ENCODE data around the gene VSIG10.

DNA sequence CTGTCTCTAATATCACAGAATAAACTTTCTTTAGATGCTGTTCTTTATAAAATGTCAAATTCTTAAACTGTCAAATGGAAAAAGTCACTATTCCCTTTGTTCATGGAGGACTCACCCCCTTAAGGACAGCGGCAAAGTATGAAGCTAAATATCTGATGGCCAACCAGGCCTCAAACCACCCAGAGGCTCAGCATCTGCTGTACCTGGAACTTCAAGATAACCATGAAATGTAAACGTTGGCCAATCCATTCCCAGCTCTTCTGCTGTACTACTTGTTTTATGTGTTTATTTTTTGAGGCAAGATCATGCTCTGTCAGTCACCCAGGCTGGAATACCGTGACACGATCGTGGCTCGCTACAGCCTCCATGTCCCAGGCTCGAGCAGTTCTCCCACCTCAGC, 71.6 kb downstream of the VSIG10 start:
- TF ChIP-seq, protein P1, sequence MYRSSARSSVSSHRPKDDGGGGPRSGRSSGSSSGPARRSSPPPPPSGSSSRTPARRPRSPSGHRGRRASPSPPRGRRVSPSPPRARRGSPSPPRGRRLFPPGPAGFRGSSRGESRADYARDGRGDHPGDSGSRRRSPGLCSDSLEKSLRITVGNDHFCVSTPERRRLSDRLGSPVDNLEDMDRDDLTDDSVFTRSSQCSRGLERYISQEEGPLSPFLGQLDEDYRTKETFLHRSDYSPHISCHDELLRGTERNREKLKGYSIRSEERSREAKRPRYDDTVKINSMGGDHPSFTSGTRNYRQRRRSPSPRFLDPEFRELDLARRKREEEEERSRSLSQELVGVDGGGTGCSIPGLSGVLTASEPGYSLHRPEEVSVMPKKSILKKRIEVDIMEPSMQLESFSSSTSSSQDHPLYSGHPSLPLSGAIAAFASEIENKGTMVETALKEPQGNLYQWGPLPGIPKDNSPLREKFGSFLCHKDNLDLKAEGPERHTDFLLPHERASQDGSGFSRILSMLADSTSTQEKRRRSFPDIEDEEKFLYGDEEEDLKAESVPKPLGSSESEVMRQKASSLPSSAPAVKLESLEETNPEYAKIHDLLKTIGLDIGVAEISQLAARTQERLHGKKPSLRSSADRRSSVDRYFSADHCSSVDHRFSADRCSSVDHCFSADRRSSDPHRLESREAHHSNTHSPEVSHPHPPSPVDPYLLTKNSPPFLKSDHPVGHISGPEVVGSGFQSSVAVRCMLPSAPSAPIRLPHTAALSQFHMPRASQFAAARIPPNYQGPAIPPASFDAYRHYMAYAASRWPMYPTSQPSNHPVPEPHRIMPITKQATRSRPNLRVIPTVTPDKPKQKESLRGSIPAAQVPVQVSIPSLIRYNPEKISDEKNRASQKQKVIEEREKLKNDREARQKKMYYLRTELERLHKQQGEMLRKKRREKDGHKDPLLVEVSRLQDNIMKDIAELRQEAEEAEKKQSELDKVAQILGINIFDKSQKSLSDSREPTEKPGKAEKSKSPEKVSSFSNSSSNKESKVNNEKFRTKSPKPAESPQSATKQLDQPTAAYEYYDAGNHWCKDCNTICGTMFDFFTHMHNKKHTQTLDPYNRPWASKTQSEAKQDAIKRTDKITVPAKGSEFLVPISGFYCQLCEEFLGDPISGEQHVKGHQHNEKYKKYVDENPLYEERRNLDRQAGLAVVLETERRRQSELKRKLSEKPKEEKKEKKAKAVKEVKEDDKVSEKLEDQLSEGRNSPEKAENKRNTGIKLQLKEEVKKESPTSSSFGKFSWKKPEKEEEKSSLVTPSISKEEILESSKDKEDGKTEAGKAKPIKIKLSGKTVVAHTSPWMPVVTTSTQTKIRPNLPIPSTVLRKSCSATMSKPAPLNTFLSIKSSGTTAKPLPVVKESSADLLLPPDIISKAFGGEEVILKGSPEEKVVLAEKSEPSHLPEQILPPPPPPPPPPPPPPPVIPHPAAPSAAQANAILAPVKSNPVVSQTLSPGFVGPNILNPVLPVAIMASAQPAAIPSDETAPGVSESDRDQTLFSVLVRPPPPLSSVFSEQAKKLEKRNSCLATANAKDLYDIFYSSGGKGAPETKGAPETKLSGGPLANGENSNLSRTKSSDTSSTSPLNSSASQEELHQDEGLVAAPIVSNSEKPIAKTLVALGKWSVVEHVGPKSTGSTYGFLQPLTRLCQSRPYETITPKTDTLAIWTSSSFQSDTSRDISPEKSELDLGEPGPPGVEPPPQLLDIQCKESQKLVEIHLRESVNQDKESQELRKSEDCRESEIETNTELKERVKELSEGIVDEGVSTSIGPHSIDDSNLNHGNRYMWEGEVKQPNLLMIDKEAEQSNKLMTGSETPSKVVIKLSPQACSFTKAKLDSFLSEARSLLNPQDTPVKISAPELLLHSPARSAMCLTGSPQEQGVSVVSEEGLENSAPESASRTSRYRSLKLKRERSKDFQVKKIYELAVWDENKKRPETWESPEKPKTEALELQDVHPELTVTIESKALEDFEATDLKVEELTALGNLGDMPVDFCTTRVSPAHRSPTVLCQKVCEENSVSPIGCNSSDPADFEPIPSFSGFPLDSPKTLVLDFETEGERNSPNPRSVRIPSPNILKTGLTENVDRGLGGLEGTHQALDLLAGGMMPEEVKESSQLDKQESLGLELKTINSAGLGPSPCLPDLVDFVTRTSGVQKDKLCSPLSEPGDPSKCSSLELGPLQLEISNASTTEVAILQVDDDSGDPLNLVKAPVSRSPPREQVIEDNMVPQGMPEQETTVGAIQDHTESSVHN (CRISPR knock-in tag; IDR thresholded peaks at IDR 0.05), result no peak
- TF ChIP-seq NFE2L1 (CRISPR knock-in tag; IDR thresholded peaks at IDR 0.05; ENCODE audit: borderline replicate concordance), result no peak
- no peak for TF ChIP-seq TARDBP (CRISPR knock-in tag; IDR thresholded peaks at IDR 0.05)
- TF ChIP-seq, protein P2, sequence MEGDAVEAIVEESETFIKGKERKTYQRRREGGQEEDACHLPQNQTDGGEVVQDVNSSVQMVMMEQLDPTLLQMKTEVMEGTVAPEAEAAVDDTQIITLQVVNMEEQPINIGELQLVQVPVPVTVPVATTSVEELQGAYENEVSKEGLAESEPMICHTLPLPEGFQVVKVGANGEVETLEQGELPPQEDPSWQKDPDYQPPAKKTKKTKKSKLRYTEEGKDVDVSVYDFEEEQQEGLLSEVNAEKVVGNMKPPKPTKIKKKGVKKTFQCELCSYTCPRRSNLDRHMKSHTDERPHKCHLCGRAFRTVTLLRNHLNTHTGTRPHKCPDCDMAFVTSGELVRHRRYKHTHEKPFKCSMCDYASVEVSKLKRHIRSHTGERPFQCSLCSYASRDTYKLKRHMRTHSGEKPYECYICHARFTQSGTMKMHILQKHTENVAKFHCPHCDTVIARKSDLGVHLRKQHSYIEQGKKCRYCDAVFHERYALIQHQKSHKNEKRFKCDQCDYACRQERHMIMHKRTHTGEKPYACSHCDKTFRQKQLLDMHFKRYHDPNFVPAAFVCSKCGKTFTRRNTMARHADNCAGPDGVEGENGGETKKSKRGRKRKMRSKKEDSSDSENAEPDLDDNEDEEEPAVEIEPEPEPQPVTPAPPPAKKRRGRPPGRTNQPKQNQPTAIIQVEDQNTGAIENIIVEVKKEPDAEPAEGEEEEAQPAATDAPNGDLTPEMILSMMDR (CRISPR knock-in tag; IDR thresholded peaks at IDR 0.05), result no peak
- no peak for TF ChIP-seq ZNF224 (CRISPR knock-in tag; IDR thresholded peaks at IDR 0.05)
- no peak for TF ChIP-seq HCFC1 (IDR thresholded peaks at IDR 0.05; ENCODE audit: low read depth, low read length)
- no peak for TF ChIP-seq ZSCAN21 (CRISPR knock-in tag; IDR thresholded peaks at IDR 0.05; ENCODE audit: borderline replicate concordance)
- TF ChIP-seq, protein P3, sequence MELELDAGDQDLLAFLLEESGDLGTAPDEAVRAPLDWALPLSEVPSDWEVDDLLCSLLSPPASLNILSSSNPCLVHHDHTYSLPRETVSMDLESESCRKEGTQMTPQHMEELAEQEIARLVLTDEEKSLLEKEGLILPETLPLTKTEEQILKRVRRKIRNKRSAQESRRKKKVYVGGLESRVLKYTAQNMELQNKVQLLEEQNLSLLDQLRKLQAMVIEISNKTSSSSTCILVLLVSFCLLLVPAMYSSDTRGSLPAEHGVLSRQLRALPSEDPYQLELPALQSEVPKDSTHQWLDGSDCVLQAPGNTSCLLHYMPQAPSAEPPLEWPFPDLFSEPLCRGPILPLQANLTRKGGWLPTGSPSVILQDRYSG (CRISPR knock-in tag; IDR thresholded peaks at IDR 0.05), result no peak
- no peak for TF ChIP-seq ZNF83 (CRISPR knock-in tag; IDR thresholded peaks at IDR 0.05; ENCODE audit: borderline replicate concordance)
- TF ChIP-seq AKAP8 (CRISPR knock-in tag; IDR thresholded peaks at IDR 0.05), result no peak
- TF ChIP-seq ELF1 (CRISPR knock-in tag; IDR thresholded peaks at IDR 0.05), result no peak
- no peak for TF ChIP-seq ZNF766 (CRISPR knock-in tag; IDR thresholded peaks at IDR 0.05; ENCODE audit: borderline replicate concordance)
- no peak for TF ChIP-seq ZNF530 (CRISPR knock-in tag; IDR thresholded peaks at IDR 0.05; ENCODE audit: low read depth)
- TF ChIP-seq CEBPB (IDR thresholded peaks at IDR 0.05; ENCODE audit: borderline replicate concordance, low read depth, low read length), result no peak
